ENCODE measurements around the gene MADCAM1. TPM values are rescaled to one million over a fixed set of nuclear protein-coding genes. Genes with fewer than 3 reads are reported as not detected.

The MADCAM1 gene
- total and polyA plus RNA-seq, 2 of the 8 experiments (the other 6 are each of a cell fraction or from before 2014, with no cell fraction given): 2.3 to 3.0 TPM

DNA sequence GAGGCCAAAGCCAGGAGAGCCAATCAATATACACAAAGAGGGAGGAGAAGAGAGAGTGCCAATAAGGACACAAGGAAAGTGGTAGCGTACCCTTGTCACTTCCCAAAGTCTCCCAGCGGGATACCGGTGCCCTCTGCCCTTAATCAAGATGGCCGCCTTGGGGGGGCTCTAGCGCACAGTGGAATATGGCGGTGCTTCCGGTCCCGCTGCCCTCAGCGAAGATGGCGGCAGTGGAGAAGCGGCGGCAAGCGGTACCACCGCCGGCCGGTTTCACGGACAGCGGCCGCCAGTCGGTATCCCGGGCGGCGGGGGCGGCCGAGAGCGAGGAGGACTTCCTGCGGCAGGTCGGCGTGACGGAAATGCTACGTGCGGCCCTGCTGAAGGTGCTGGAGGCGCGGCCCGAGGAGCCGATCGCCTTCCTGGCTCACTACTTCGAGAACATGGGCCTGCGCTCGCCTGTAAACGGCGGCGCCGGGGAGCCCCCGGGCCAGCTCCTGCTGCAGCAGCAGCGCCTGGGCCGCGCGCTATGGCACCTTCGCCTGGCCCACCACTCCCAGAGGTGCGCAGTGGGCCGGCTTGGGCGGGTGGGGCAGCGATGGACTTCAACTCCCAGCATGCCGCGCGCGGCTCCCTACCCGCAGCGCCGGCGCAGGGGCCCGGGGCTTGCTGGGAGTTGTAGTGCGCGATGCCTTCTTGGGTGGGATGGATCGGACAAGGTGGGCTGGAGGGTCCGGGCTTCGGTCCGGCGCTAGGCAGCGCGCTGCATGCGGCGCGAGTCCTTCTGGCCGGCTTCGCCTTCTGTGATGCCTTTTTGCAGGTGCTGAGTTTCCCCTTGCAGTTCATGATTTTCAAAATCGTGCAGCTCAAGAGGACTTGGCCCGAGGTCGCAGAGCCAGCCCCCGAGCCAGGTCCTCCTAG lies 11.3 kb downstream of the MADCAM1 start, which contains the start of gene TPGS1 (continued):
- TF ChIP-seq, protein P1, sequence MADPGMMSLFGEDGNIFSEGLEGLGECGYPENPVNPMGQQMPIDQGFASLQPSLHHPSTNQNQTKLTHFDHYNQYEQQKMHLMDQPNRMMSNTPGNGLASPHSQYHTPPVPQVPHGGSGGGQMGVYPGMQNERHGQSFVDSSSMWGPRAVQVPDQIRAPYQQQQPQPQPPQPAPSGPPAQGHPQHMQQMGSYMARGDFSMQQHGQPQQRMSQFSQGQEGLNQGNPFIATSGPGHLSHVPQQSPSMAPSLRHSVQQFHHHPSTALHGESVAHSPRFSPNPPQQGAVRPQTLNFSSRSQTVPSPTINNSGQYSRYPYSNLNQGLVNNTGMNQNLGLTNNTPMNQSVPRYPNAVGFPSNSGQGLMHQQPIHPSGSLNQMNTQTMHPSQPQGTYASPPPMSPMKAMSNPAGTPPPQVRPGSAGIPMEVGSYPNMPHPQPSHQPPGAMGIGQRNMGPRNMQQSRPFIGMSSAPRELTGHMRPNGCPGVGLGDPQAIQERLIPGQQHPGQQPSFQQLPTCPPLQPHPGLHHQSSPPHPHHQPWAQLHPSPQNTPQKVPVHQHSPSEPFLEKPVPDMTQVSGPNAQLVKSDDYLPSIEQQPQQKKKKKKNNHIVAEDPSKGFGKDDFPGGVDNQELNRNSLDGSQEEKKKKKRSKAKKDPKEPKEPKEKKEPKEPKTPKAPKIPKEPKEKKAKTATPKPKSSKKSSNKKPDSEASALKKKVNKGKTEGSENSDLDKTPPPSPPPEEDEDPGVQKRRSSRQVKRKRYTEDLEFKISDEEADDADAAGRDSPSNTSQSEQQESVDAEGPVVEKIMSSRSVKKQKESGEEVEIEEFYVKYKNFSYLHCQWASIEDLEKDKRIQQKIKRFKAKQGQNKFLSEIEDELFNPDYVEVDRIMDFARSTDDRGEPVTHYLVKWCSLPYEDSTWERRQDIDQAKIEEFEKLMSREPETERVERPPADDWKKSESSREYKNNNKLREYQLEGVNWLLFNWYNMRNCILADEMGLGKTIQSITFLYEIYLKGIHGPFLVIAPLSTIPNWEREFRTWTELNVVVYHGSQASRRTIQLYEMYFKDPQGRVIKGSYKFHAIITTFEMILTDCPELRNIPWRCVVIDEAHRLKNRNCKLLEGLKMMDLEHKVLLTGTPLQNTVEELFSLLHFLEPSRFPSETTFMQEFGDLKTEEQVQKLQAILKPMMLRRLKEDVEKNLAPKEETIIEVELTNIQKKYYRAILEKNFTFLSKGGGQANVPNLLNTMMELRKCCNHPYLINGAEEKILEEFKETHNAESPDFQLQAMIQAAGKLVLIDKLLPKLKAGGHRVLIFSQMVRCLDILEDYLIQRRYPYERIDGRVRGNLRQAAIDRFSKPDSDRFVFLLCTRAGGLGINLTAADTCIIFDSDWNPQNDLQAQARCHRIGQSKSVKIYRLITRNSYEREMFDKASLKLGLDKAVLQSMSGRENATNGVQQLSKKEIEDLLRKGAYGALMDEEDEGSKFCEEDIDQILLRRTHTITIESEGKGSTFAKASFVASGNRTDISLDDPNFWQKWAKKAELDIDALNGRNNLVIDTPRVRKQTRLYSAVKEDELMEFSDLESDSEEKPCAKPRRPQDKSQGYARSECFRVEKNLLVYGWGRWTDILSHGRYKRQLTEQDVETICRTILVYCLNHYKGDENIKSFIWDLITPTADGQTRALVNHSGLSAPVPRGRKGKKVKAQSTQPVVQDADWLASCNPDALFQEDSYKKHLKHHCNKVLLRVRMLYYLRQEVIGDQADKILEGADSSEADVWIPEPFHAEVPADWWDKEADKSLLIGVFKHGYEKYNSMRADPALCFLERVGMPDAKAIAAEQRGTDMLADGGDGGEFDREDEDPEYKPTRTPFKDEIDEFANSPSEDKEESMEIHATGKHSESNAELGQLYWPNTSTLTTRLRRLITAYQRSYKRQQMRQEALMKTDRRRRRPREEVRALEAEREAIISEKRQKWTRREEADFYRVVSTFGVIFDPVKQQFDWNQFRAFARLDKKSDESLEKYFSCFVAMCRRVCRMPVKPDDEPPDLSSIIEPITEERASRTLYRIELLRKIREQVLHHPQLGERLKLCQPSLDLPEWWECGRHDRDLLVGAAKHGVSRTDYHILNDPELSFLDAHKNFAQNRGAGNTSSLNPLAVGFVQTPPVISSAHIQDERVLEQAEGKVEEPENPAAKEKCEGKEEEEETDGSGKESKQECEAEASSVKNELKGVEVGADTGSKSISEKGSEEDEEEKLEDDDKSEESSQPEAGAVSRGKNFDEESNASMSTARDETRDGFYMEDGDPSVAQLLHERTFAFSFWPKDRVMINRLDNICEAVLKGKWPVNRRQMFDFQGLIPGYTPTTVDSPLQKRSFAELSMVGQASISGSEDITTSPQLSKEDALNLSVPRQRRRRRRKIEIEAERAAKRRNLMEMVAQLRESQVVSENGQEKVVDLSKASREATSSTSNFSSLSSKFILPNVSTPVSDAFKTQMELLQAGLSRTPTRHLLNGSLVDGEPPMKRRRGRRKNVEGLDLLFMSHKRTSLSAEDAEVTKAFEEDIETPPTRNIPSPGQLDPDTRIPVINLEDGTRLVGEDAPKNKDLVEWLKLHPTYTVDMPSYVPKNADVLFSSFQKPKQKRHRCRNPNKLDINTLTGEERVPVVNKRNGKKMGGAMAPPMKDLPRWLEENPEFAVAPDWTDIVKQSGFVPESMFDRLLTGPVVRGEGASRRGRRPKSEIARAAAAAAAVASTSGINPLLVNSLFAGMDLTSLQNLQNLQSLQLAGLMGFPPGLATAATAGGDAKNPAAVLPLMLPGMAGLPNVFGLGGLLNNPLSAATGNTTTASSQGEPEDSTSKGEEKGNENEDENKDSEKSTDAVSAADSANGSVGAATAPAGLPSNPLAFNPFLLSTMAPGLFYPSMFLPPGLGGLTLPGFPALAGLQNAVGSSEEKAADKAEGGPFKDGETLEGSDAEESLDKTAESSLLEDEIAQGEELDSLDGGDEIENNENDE (IDR thresholded peaks at IDR 0.05; ENCODE audit: insufficient replicate concordance, low read length): no peak
- no peak for TF ChIP-seq CEBPB (IDR thresholded peaks at IDR 0.05; ENCODE audit: low read depth, low read length)
- TF ChIP-seq ZNF274 (IDR thresholded peaks at IDR 0.05; ENCODE audit: borderline replicate concordance, extremely low read depth, low read length): no peak
- TF ChIP-seq SIN3A (conservative IDR thresholded peaks at IDR 0.05 in 1 of 2, IDR thresholded peaks at IDR 0.05 in 1 of 2; ENCODE audit: low read depth in 1 of 2, low read length in 2 of 2): no peak; a peak in 3 of 4 replicates
- TF ChIP-seq KDM4A (IDR thresholded peaks at IDR 0.05; ENCODE audit: low read depth, low read length, severe bottlenecking): peak; percentile 44
- no peak for TF ChIP-seq SP2 (IDR thresholded peaks at IDR 0.05; ENCODE audit: low read length)
- TF ChIP-seq CHD1 (IDR thresholded peaks at IDR 0.05; ENCODE audit: low read depth, low read length): no peak
- no peak for TF ChIP-seq RAD21 (IDR thresholded peaks at IDR 0.05 in 1 of 2, conservative IDR thresholded peaks at IDR 0.05 in 1 of 2; ENCODE audit: low read depth in 2 of 2, low read length in 2 of 2)
- 0 out of 2 replicates have a peak, but pooled peaks have one; percentile 35 for TF ChIP-seq CHD2 (IDR thresholded peaks at IDR 0.05; ENCODE audit: low read length)
